Activated naive CD4-positive, alpha-beta T cell treated with anti-CD3 and anti-CD28 coated beads, Interleukin-2, amount 50 U/mL, for 24 hours (primary cell): ENCODE results near the gene GSTK1.

ENCODE experiments used
- H3K27ac Mint-ChIP-seq: one replicate; pipeline ENCODE4 v1.8.0; 2021; ENCODE audit warnings: mild to moderate bottlenecking, mixed read lengths
- H3K27me3 Mint-ChIP-seq: one replicate; pipeline ENCODE4 v1.8.0; 2021; ENCODE audit warnings: mixed read lengths
- H3K36me3 Mint-ChIP-seq: one replicate; pipeline ENCODE4 v1.8.0; 2021; ENCODE audit warnings: mixed read lengths
- H3K4me1 Mint-ChIP-seq: one replicate; pipeline ENCODE4 v1.8.0; 2021; ENCODE audit warnings: mixed read lengths
- H3K4me3 Mint-ChIP-seq: one replicate; pipeline ENCODE4 v1.8.0; 2021; ENCODE audit warnings: mild to moderate bottlenecking, mixed read lengths
- H3K9me3 Mint-ChIP-seq: one replicate; pipeline ENCODE4 v1.8.0; 2021; ENCODE audit warnings: mixed read lengths

The GSTK1 gene

GRCh38 chr7:143292876-143293275 lies 29.6 kb downstream of the GSTK1 start:
- Mint-ChIP-seq H3K9me3 (no peaks in the 10 kb centered on the region), H3K4me1 (peaks cover 67% of the 10 kb centered on the region), H3K27ac (no peak overlapping the region), H3K4me3 (no peak overlapping the region), H3K27me3 (no peaks in the 10 kb centered on the region), H3K36me3 (peaks cover 24% of the 10 kb centered on the region)

GRCh38 chr7:143295870-143296269 lies 32.6 kb downstream of the GSTK1 start:
- no peak overlapping the region for H3K4me3 Mint-ChIP-seq
- H3K36me3 Mint-ChIP-seq: peaks cover 29% of the 10 kb centered on the region
- H3K9me3 Mint-ChIP-seq: no peaks in the 10 kb centered on the region
- H3K27ac Mint-ChIP-seq: peak overlapping the region; percentile 41
- H3K27me3 Mint-ChIP-seq: no peaks in the 10 kb centered on the region
- peaks cover 65% of the 10 kb centered on the region for H3K4me1 Mint-ChIP-seq

- Mint-ChIP-seq H3K27ac (no peak overlapping the region), H3K27me3 (no peaks in the 10 kb centered on the region), H3K4me1 (peaks cover 57% of the 10 kb centered on the region), H3K9me3 (no peaks in the 10 kb centered on the region), H3K36me3 (peaks cover 27% of the 10 kb centered on the region), H3K4me3 (no peak overlapping the region)
Observed at GRCh38 chr7:143296686-143297085, 33.4 kb downstream of the GSTK1 start.

GRCh38 chr7:143299346-143299745 lies 36.1 kb downstream of the GSTK1 start:
- peaks cover 31% of the 10 kb centered on the region for H3K36me3 Mint-ChIP-seq
- peaks cover 49% of the 10 kb centered on the region for H3K4me1 Mint-ChIP-seq
- no peaks in the 10 kb centered on the region for H3K9me3 Mint-ChIP-seq
- peak overlapping the region; percentile 66 for H3K27ac Mint-ChIP-seq
- no peaks in the 10 kb centered on the region for H3K27me3 Mint-ChIP-seq
- no peak overlapping the region for H3K4me3 Mint-ChIP-seq

- H3K9me3 Mint-ChIP-seq: no peaks in the 10 kb centered on the region
- no peaks in the 10 kb centered on the region for H3K27me3 Mint-ChIP-seq
- peaks cover 45% of the 10 kb centered on the region for H3K4me1 Mint-ChIP-seq
- no peak overlapping the region for H3K4me3 Mint-ChIP-seq
- peak overlapping the region; percentile 66 for H3K27ac Mint-ChIP-seq
- peaks cover 30% of the 10 kb centered on the region for H3K36me3 Mint-ChIP-seq
Observed at GRCh38 chr7:143299840-143300239, 36.6 kb downstream of the GSTK1 start.

- Mint-ChIP-seq H3K4me3 (no peak overlapping the region), H3K36me3 (peaks cover 26% of the 10 kb centered on the region), H3K27ac (no peak overlapping the region), H3K27me3 (no peaks in the 10 kb centered on the region), H3K4me1 (peaks cover 43% of the 10 kb centered on the region), H3K9me3 (no peaks in the 10 kb centered on the region)
Observed at GRCh38 chr7:143300959-143301935, 38.0 kb downstream of the GSTK1 start.

GRCh38 chr7:143303733-143304132 lies 40.5 kb downstream of the GSTK1 start:
- Mint-ChIP-seq H3K27me3 (no peaks in the 10 kb centered on the region), H3K27ac (peak overlapping the region; percentile 30), H3K4me3 (no peak overlapping the region), H3K4me1 (peaks cover 39% of the 10 kb centered on the region), H3K9me3 (no peaks in the 10 kb centered on the region), H3K36me3 (peaks cover 33% of the 10 kb centered on the region)

- Mint-ChIP-seq H3K9me3 (no peaks in the 10 kb centered on the region), H3K4me3 (no peak overlapping the region), H3K27me3 (no peaks in the 10 kb centered on the region), H3K27ac (no peak overlapping the region), H3K36me3 (peaks cover 31% of the 10 kb centered on the region), H3K4me1 (peaks cover 30% of the 10 kb centered on the region)
Observed at GRCh38 chr7:143304938-143305337, 41.7 kb downstream of the GSTK1 start.

- H3K27me3 Mint-ChIP-seq: no peaks in the 10 kb centered on the region
- H3K9me3 Mint-ChIP-seq: no peaks in the 10 kb centered on the region
- peaks cover 28% of the 10 kb centered on the region for H3K36me3 Mint-ChIP-seq
- peaks cover 29% of the 10 kb centered on the region for H3K4me1 Mint-ChIP-seq
- H3K4me3 Mint-ChIP-seq: no peak overlapping the region
- peak overlapping the region; percentile 20 for H3K27ac Mint-ChIP-seq
Observed at GRCh38 chr7:143305423-143306070, 42.3 kb downstream of the GSTK1 start.

- H3K36me3 Mint-ChIP-seq: peaks cover 20% of the 10 kb centered on the region
- H3K4me1 Mint-ChIP-seq: peaks cover 39% of the 10 kb centered on the region
- H3K4me3 Mint-ChIP-seq: no peak overlapping the region
- H3K27ac Mint-ChIP-seq: peak overlapping the region; percentile 56
- no peaks in the 10 kb centered on the region for H3K9me3 Mint-ChIP-seq
- no peaks in the 10 kb centered on the region for H3K27me3 Mint-ChIP-seq
Observed at GRCh38 chr7:143308632-143309031, 45.4 kb downstream of the GSTK1 start.

GRCh38 chr7:143314127-143314526 lies 50.9 kb downstream of the GSTK1 start:
- Mint-ChIP-seq H3K4me3 (no peak overlapping the region), H3K27me3 (no peaks in the 10 kb centered on the region), H3K36me3 (no peaks in the 10 kb centered on the region), H3K4me1 (peaks cover 18% of the 10 kb centered on the region), H3K9me3 (no peaks in the 10 kb centered on the region), H3K27ac (no peak overlapping the region)

GRCh38 chr7:143315776-143316175 lies 52.5 kb downstream of the GSTK1 start, which contains the start of gene CLCN1:
Gene CLCN1, plus strand, starts transcription at chr7:143316111. Its CDS starts 102 bp downstream, at chr7:143316213.
- peaks cover 11% of the 10 kb centered on the region for H3K4me1 Mint-ChIP-seq
- H3K9me3 Mint-ChIP-seq: no peaks in the 10 kb centered on the region
- no peaks in the 10 kb centered on the region for H3K27me3 Mint-ChIP-seq
- no peaks in the 10 kb centered on the region for H3K36me3 Mint-ChIP-seq
- no peak within 1 kb of the TSS for H3K4me3 Mint-ChIP-seq
- no peak within 1 kb of the TSS for H3K27ac Mint-ChIP-seq

- no peak overlapping the region for H3K27ac Mint-ChIP-seq
- H3K36me3 Mint-ChIP-seq: no peaks in the 10 kb centered on the region
- no peaks in the 10 kb centered on the region for H3K27me3 Mint-ChIP-seq
- H3K4me1 Mint-ChIP-seq: peaks cover 4% of the 10 kb centered on the region
- no peak overlapping the region for H3K4me3 Mint-ChIP-seq
- H3K9me3 Mint-ChIP-seq: no peaks in the 10 kb centered on the region
Observed at GRCh38 chr7:143316492-143316891, 53.3 kb downstream of the GSTK1 start.

GRCh38 chr7:143318661-143319060 lies 55.4 kb downstream of the GSTK1 start:
- Mint-ChIP-seq H3K4me1 (no peaks in the 10 kb centered on the region), H3K4me3 (no peak overlapping the region), H3K27ac (no peak overlapping the region), H3K36me3 (no peaks in the 10 kb centered on the region), H3K27me3 (no peaks in the 10 kb centered on the region), H3K9me3 (no peaks in the 10 kb centered on the region)
